SJCRH30 (cell line): Measurements from ENCODE around the gene KANK3. TPM values are rescaled to one million over a fixed set of nuclear protein-coding genes. Genes with fewer than 3 reads are reported as not detected.
"Not testable (repeated sequence)": the region's sequence is repeated elsewhere in the genome, so short reads cannot be mapped to it uniquely, and the experiment has no call there.

ENCODE experiments used
- DNase-seq, 2 experiments: peaks; one replicate each; pipeline ENCODE4 v3.0.0-alpha.2; 2015 to 2020
- H3K27ac ChIP-seq: fragments of 250-450 bp; sonication (Bioruptor Pico); 2 replicates; pipeline ENCODE4 v1.5.1; 2020; ENCODE audit warnings: mild to moderate bottlenecking, moderate library complexity
- H3K27me3 ChIP-seq: fragments of 250-450 bp; sonication (Bioruptor Pico); 2 replicates; pipeline ENCODE4 v1.5.1; 2020; ENCODE audit warnings: mild to moderate bottlenecking, moderate library complexity
- H3K36me3 ChIP-seq: fragments of 250-450 bp; sonication (Bioruptor Pico); 2 replicates; pipeline ENCODE4 v1.5.1; 2020; ENCODE audit warnings: mild to moderate bottlenecking, moderate library complexity
- H3K4me1 ChIP-seq: fragments of 250-450 bp; sonication (Bioruptor Pico); 2 replicates; pipeline ENCODE4 v1.5.1; 2020; ENCODE audit warnings: mild to moderate bottlenecking, moderate library complexity
- H3K4me3 ChIP-seq: fragments of 250-450 bp; sonication (Bioruptor Pico); 2 replicates; pipeline ENCODE4 v1.5.1; 2020; ENCODE audit warnings: mild to moderate bottlenecking, moderate library complexity
- H3K9me3 ChIP-seq: fragments of 250-450 bp; sonication (Bioruptor Pico); replicated peaks from 2 replicates; pipeline ENCODE4 v1.5.1; 2020; ENCODE audit warnings: mild to moderate bottlenecking, moderate library complexity
- total RNA-seq: library from RNA; depleted of rRNA; stranded (reverse); fragments of >200 nt; shearing (Covaris generic); gene quantifications from 2 replicates; pipeline ENCODE4 v1.2.3, GENCODE V29; 2014; rRNA removed

KANK3 gene
- 0.04 TPM in 1 of 2 replicates, not detected in the other for total RNA-seq

- H3K4me1 ChIP-seq, result peaks cover 10% of the 10 kb centered on the region; the same call in 1 of the 2 replicates
- H3K36me3 ChIP-seq, result no peaks in the 10 kb centered on the region
- H3K27me3 ChIP-seq, result no peaks in the 10 kb centered on the region
- H3K9me3 ChIP-seq, result no peaks in the 10 kb centered on the region
- no peak within 1 kb of the TSS for H3K4me3 ChIP-seq
- DNase-seq, result peak; percentile 87 to 91
- no peak within 1 kb of the TSS for H3K27ac ChIP-seq
Measured at GRCh38 chr19:8342684-8343482, at the start of gene KANK3. Gene KANK3, minus strand, starts transcription at chr19:8343262. Its CDS starts 5,434 bp downstream, at chr19:8337828.

GRCh38 chr19:8392017-8392591 is 49.0 kb upstream of the KANK3 start:
- Histone ChIP-seq H3K27ac (no peak overlapping the region), H3K36me3 (no peaks in the 10 kb centered on the region), H3K4me3 (no peak overlapping the region), H3K27me3 (no peaks in the 10 kb centered on the region), H3K9me3 (no peaks in the 10 kb centered on the region), H3K4me1 (peaks cover 23% of the 10 kb centered on the region)
- no peak for DNase-seq

GRCh38 chr19:8391198-8392016 is 48.3 kb upstream of the KANK3 start:
- Histone ChIP-seq H3K36me3 (no peaks in the 10 kb centered on the region), H3K27me3 (no peaks in the 10 kb centered on the region), H3K4me3 (no peak overlapping the region), H3K4me1 (peaks cover 23% of the 10 kb centered on the region), H3K27ac (no peak overlapping the region), H3K9me3 (no peaks in the 10 kb centered on the region)
- DNase-seq, result no peak

GRCh38 chr19:8390617-8390981 is 47.5 kb upstream of the KANK3 start:
- no peaks in the 10 kb centered on the region for H3K9me3 ChIP-seq
- H3K36me3 ChIP-seq, result no peaks in the 10 kb centered on the region
- peak; percentile 95 for DNase-seq
- peak overlapping the region; percentile 97 for H3K4me3 ChIP-seq
- H3K27me3 ChIP-seq, result no peaks in the 10 kb centered on the region
- peak overlapping the region; percentile 92 for H3K27ac ChIP-seq
- H3K4me1 ChIP-seq, result peaks cover 23% of the 10 kb centered on the region

GRCh38 chr19:8389891-8390616 is 47.0 kb upstream of the KANK3 start, which contains the start of gene RAB11B:
Gene RAB11B, plus strand, starts transcription at chr19:8390360. Its CDS starts 57 bp downstream, at chr19:8390417.
- peak; percentile 99 for DNase-seq
- Histone ChIP-seq H3K27me3 (no peaks in the 10 kb centered on the region), H3K36me3 (no peaks in the 10 kb centered on the region), H3K4me3 (peak within 1 kb of the TSS; percentile 97), H3K27ac (peak within 1 kb of the TSS; percentile 92), H3K4me1 (peaks cover 23% of the 10 kb centered on the region), H3K9me3 (no peaks in the 10 kb centered on the region)

- no peak overlapping the region for H3K27ac ChIP-seq
- peaks cover 10% of the 10 kb centered on the region for H3K4me1 ChIP-seq
- no peaks in the 10 kb centered on the region for H3K9me3 ChIP-seq
- DNase-seq, result no peak
- no peak overlapping the region for H3K4me3 ChIP-seq
- H3K36me3 ChIP-seq, result no peaks in the 10 kb centered on the region
- no peaks in the 10 kb centered on the region for H3K27me3 ChIP-seq
Measured at GRCh38 chr19:8388612-8388958, 45.5 kb upstream of the KANK3 start.

GRCh38 chr19:8387688-8388611 is 44.9 kb upstream of the KANK3 start:
- H3K27ac ChIP-seq, result no peak overlapping the region
- DNase-seq, result no peak

GRCh38 chr19:8386990-8387389 is 43.9 kb upstream of the KANK3 start:
- no peaks in the 10 kb centered on the region for H3K27me3 ChIP-seq
- no peak for DNase-seq

More at GRCh38 chr19:8387688-8388611, 44.9 kb upstream of the KANK3 start:
- Histone ChIP-seq H3K4me1 (peaks cover 8% of the 10 kb centered on the region), H3K36me3 (no peaks in the 10 kb centered on the region), H3K27me3 (no peaks in the 10 kb centered on the region), H3K4me3 (no peak overlapping the region), H3K9me3 (no peaks in the 10 kb centered on the region)

GRCh38 chr19:8386419-8386818 is 43.4 kb upstream of the KANK3 start:
- H3K9me3 ChIP-seq, H3K27ac ChIP-seq, H3K4me1 ChIP-seq, DNase-seq, H3K27me3 ChIP-seq, H3K36me3 ChIP-seq, H3K4me3 ChIP-seq: not testable (repeated sequence)

More at GRCh38 chr19:8386990-8387389, 43.9 kb upstream of the KANK3 start:
- Histone ChIP-seq H3K27ac (no peak overlapping the region), H3K4me3 (no peak overlapping the region), H3K36me3 (no peaks in the 10 kb centered on the region), H3K4me1 (peaks cover 8% of the 10 kb centered on the region), H3K9me3 (no peaks in the 10 kb centered on the region)

GRCh38 chr19:8385566-8385965 is 42.5 kb upstream of the KANK3 start:
- not testable (repeated sequence) for H3K9me3 ChIP-seq, H3K27me3 ChIP-seq, H3K27ac ChIP-seq, DNase-seq, H3K36me3 ChIP-seq, H3K4me3 ChIP-seq, H3K4me1 ChIP-seq

GRCh38 chr19:8385103-8385502 is 42.0 kb upstream of the KANK3 start:
- not testable (repeated sequence) for H3K27ac ChIP-seq, DNase-seq, H3K27me3 ChIP-seq, H3K9me3 ChIP-seq, H3K4me1 ChIP-seq, H3K36me3 ChIP-seq, H3K4me3 ChIP-seq

- not testable (repeated sequence) for H3K27me3 ChIP-seq, H3K4me1 ChIP-seq, H3K9me3 ChIP-seq, H3K36me3 ChIP-seq, H3K4me3 ChIP-seq, H3K27ac ChIP-seq, DNase-seq
Measured at GRCh38 chr19:8384569-8384968, 41.5 kb upstream of the KANK3 start.

GRCh38 chr19:8379156-8379891 is 36.3 kb upstream of the KANK3 start:
- not testable (repeated sequence) for DNase-seq, H3K27ac ChIP-seq, H3K27me3 ChIP-seq, H3K9me3 ChIP-seq, H3K36me3 ChIP-seq, H3K4me1 ChIP-seq, H3K4me3 ChIP-seq
